Activated CD8-positive, alpha-beta memory T cell treated with anti-CD3 and anti-CD28 coated beads, Interleukin-2, amount 50 U/mL, for 1 hour (primary cell): ENCODE data around the gene GJC1.

Experiments used
- DNase-seq: peaks from one replicate; pipeline ENCODE4 v3.0.0-alpha.2; 2020; ENCODE audit errors: extremely low read depth

Gene GJC1

DNA sequence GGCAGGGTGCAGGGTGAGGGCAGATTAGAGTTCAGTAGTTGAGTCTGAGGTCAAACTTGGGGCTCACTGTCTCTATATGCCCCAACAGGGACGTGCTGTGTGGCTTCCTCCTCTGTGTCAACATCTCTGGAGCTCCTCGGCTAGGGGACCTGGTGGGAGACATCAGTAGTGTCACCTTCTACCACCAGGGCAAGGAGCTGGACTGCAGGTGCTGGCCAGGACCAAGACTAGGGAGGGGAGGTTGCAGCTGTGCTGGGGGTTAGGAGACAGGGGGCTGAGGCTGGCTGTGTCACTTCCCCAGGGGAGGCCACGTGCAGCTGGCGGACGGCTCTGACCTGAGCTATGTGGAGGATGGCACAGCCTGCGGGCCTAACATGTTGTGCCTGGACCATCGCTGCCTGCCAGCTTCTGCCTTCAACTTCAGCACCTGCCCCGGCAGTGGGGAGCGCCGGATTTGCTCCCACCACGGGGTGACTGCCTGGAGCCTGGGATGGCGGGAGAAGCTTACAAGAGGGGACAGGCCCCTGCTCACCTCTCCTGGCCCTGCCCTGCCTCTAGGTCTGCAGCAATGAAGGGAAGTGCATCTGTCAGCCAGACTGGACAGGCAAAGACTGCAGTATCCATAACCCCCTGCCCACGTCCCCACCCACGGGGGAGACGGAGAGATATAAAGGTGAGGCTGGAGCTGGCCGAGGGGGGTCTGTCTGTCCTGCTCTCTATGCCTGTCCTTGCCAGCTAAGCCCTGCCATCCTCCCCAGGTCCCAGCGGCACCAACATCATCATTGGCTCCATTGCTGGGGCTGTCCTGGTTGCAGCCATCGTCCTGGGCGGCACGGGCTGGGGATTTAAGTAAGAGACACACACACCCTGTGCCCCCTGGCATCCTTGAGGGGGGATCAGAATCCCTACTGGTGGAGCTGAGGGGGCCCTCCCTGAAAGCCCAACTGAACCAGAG is 52.4 kb downstream of the GJC1 start:
- DNase-seq = no peak

DNA sequence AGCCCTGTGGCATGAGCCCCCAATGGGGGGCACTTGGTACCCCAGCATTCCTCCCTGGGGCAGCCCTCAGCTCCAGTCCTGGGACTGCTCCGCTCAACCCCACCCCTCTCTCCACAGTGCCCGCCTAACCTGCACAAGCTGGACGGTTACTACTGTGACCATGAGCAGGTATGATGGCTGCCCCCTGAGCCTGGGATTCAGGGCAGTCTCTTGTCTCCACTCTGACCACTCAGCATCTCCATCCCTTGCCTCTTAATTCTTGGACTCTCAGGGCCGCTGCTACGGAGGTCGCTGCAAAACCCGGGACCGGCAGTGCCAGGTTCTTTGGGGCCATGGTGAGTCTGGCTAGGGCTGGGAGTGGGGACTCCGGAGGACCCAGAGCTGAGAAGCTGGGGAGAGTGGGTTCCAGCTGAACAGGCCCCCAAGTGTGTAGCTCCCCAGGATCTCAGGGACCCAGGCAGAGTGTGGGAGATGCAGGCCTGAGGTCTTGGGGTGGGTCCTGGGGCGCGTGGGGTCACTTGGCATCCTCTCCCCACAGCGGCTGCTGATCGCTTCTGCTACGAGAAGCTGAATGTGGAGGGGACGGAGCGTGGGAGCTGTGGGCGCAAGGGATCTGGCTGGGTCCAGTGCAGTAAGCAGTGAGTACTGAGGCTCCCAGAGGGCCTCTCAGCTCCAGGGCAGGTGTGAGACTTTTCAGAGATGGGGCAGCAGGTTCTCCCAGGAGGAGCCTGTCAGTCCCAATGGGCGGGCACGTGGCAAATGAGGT is 53.3 kb downstream of the GJC1 start:
- no peak for DNase-seq

- no peak for DNase-seq
Observed at GRCh38 chr17:44775838-44776621, 54.1 kb downstream of the GJC1 start.

GRCh38 chr17:44775136-44775837 is 54.8 kb downstream of the GJC1 start:
- peak; percentile 91 for DNase-seq

DNA sequence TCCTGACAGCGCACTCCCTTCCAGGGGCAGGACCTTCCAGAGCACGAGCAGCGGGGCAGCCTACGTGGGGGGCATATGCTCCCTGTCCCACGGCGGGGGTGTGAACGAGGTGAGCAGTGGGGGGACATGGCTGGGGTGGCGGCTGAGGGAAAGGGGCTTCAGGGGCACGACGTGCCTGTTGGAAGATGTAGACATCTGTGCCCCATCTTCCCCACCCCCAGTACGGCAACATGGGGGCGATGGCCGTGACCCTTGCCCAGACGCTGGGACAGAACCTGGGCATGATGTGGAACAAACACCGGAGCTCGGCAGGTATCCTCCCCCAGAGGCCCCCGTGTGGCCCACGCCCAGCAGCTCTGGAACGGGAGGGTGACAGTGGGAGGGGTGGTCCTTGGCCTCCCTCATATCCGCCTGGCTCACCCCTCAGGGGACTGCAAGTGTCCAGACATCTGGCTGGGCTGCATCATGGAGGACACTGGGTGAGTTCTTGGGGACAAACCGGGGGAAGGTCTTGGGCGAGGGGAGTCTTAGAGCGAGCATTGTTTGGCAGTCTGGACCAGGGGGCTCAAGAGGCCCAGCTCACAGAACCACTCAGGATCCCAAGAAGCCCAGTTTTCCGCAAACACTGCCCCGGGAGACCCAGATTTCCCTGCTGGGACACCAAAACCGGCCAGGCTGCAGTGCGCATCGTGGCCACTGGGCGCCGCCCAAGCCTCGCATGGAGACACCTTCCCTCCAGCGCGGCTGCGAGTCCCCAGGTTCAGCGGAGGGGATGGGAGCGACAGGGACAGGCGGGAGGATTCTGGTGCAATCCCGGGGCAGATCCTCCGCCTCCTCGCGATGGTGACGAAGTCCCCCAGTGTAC is 55.6 kb downstream of the GJC1 start:
- DNase-seq = peak; percentile 42

GRCh38 chr17:44773140-44773539 is 56.9 kb downstream of the GJC1 start:
- DNase-seq = no peak

- no peak for DNase-seq
Observed at GRCh38 chr17:44772308-44773045, 57.6 kb downstream of the GJC1 start.

GRCh38 chr17:44770166-44770925 is 59.7 kb downstream of the GJC1 start:
- DNase-seq = no peak

- no peak for DNase-seq
Observed at GRCh38 chr17:44769647-44770084, 60.4 kb downstream of the GJC1 start.

DNA sequence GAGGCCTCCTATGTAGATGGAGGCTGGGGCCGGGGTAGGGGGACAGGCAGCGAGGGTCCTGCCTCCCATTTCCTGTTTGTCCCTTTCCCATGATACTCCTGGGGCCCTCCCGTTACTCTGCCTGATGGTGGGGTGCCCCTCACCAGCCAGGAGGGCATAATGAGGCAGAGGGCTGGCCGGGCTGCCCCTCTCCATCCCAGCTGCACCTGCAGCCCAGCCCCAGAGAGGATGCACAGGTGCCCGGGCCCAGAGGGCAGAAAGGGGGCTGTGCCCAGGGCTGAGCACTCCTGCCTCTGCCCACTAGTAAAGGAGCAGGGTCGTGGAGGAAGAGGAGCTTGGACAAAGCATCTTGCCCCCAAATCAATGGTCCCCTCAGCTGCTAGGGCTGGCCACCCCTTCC is 60.9 kb downstream of the GJC1 start:
- DNase-seq = no peak

- no peak for DNase-seq
Observed at GRCh38 chr17:44768505-44769142, 61.5 kb downstream of the GJC1 start.

DNA sequence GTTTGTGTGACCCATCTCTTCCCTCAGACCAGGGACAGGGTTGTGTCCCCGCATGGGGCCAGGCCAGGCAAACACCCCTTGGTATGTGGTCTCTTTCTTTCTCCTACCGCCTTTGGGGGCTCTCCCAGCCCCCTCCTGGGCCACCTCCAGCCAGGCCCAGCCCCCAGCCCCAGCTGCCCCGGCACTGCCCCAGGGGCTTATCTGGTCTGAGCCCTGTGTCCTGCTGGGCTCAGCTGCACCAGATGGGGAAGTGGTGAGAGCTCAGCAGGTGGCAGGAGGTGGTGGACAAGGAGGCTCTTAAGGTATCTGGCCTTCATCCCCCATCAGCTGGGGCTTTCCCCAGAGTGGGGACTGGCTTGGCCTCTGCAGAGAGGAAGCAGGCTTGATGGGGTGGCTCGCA is 62.6 kb downstream of the GJC1 start:
- no peak for DNase-seq

DNA sequence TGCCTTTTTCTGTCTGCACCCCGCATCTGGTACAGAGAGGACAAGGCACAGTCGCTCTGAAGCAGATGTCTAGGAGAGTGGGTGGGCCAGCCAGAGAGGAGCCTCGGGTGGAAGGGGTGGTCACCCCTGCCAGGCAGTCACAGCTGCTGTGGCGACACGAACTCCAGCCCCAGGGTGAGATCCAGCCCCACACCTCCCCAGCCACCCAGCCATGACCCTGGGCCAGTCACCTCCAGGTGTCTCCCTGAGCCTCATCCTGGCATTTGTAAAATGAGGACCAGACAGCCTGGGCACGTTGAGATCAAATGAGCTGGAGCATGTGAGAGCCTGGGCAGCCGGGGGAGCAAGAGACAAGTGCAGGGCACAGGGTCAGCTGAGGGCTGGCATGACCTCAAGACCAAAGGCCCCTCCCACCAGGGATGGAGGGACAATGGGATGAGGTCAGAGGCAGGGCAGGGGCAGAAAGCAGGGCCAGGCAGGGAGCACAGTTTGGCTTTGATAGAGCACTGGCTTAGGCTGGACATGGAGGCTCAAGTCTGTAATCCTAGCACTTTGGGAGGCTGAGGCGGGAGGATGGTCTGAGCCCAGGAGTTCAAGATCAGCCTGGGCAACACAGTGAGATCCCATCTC is 63.6 kb downstream of the GJC1 start:
- DNase-seq = no peak

DNA sequence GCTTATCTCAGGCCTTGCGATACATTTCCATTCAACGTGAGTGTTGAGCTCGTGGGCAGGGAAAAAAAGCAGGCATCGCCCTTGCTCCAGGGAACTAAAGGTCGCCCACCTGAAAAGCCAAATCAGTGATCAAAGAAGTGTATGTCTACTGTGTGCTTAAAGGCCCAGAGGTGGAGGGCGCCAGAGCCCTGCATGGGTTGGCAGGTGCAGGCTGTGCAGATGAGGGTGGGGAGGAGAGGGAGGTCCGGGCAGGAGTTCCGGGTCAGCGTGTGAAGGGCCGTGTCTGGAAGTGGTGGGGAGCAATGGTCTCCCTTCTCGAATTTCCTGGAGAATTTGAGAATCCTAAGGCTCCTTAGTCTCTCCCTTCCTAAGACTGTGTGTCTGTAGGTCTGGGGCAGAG is 64.1 kb downstream of the GJC1 start:
- DNase-seq = no peak

GRCh38 chr17:44763170-44763569 is 66.9 kb downstream of the GJC1 start:
- no peak for DNase-seq

GRCh38 chr17:44761932-44762810 is 67.9 kb downstream of the GJC1 start:
- no peak for DNase-seq
